Ovary (tissue), 3 donors: ENCODE data around the gene SLC6A16.

Experiments used
- CTCF ChIP-seq, 3 donors: fragments of 450-650 bp in 2 of 3; fragments of 200-600 bp in 1 of 3; IDR thresholded peaks; one replicate each; pipeline versions ENCODE4 v1.5.1 to v1.8.0; 2016 to 2022; ENCODE audit warnings: antibody characterized with exemption in 3 of 3, mild to moderate bottlenecking in 1 of 3
- EP300 ChIP-seq: sonication (generic); formaldehyde crosslinking; IDR thresholded peaks from one replicate; pipeline ENCODE4 v1.6.1; 2017; ENCODE audit warnings: antibody characterized with exemption
- POLR2A ChIP-seq: fragments of 450-650 bp; IDR thresholded peaks from one replicate; pipeline ENCODE4 v1.6.1; 2017; ENCODE audit warnings: antibody characterized with exemption, mild to moderate bottlenecking, moderate library complexity
- donor health status: DM: no; HTN: no; CAD: no.

GRCh38 chr19:49328741-49329140 is 3.8 kb upstream of the SLC6A16 start:
- TF ChIP-seq CTCF (IDR thresholded peaks at IDR 0.05), result no peak
- TF ChIP-seq POLR2A, result no peak
- TF ChIP-seq EP300, result no peak
